GM21390 (cell line): ENCODE data around the gene TMOD3.
"Not testable (repeated sequence)": the region's sequence is repeated elsewhere in the genome, so short reads cannot be mapped to it uniquely, and the experiment has no call there.

Experiments used
- ATAC-seq: cut with Tn5 transposase; IDR thresholded peaks from one replicate; pipeline ENCODE4 v1.9.1; 2021; ENCODE audit not compliant: unreplicated experiment

TMOD3 gene

DNA sequence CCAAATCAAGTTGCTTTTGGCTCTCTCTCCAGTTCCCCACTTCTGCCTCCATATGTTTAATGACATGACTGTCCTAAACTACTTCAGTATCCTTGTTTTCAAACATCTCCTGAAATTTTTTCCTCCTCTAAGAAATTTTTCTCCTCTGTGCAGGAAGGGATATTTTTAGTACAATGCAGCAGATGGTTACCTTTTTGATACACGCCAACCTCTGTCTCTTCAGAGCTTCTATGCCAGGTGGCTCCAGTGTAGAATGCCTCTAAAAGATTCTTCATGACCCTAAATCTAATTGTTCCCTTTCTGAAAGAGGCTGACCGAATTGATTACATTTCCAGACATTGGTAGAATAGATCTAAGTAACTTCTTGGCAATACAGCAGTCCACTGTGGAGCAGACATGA, 33.7 kb downstream of the TMOD3 start:
- no peak for ATAC-seq

DNA sequence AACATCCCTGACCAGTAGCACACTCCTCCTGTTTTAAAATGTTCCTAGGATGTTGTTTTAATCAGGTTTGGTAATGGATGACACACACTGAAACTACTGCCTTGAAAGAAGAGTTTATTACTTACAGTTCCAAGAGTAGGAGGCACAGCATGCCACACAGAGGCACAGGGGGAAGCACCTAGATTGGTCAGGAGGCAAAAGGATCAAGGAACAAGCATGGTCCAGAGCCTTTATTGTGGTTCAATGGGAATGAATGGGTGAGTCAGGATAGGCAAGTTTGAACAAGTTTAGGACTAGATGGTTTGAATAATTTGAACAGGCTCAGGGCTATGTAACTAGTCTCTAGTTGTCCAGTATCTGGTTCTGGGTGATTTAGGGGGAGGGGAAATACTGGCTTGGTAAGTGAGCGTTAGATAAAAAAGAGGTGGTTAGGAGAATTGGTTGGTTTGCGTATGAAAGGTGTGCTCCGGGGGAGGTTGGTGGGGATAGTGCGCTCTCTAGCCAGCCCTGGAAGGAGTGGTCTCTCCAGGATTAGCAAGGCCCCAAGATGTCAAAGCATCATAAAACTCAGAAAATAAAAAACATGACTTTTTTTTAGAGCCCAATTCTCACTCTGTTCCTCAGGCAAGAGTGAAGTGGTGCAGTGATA, 35.1 kb downstream of the TMOD3 start:
- ATAC-seq: no peak

DNA sequence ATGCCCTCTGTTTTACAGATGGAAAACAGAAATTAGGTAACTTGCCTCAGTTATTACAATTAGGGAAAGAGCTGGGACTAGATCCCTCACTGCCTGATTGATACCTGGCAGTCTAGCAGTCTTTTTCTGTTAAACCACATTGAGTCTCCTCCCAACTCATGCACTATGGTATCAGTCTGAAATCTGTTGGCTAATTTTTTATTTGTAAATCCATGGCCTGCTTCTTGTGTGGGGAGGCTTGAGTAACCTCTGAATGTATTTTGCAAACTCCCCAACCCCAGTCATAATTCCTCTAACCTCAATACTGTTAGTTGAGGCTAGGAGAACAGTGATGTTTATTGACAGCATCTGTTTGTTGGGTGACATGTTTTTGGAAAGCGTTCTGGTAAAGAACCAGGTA, 35.9 kb downstream of the TMOD3 start:
- ATAC-seq: no peak

DNA sequence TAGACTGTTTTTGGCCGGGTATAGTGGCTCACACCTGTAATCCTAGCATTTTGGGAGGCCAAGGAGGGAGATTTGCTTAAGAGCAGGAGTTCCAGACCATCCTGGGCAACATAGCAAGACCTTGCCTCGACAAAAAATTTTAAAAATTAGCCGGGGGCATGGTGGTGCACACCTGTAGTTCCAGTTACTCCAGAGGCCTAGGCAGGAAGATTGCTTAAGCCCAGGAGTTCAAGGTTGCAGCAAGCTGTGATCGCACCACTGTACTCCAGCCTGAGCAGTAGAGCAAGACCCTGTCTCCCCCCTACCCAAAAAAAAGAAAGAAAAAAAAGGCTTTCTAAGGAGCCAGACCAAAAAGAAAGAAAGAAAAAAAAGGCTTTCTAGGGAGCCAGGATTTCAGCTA, 36.7 kb downstream of the TMOD3 start:
- ATAC-seq: no peak

DNA sequence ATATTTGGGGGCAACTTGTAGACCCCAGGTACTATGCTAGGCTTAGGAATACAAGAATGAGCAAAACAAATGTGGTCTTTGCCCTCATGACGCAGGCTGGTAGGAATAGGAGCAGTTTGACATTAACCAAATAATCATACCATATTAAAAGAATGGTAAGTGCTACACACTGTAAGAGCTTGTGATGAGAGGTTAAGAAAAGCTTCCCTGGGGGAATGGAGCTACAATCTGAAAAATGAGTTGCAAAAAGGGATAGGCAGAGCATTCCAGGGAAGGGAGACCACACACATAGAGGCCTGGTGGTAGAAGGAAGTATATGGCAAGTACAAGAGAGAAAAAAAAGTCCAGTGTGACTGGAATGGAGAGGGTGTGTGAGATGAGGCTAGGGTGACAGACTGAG, 37.3 kb downstream of the TMOD3 start:
- ATAC-seq: no peak

DNA sequence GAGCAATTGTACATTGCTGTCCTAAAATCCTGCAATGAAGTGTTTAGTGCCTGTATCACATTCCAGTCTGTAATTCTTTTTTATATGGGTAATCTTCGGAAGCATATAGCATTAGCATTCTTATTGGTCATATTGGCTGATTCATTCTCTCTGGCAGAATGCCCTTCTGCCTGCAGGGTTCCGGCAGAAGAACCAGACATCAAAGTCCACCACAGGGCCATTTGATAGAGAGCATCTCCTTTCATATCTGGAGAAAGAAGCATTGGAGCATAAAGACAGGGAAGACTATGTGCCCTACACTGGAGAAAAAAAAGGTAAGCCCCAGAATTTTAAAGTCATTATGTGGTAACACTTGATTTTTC, 39.6 kb downstream of the TMOD3 start:
- ATAC-seq: no peak

DNA sequence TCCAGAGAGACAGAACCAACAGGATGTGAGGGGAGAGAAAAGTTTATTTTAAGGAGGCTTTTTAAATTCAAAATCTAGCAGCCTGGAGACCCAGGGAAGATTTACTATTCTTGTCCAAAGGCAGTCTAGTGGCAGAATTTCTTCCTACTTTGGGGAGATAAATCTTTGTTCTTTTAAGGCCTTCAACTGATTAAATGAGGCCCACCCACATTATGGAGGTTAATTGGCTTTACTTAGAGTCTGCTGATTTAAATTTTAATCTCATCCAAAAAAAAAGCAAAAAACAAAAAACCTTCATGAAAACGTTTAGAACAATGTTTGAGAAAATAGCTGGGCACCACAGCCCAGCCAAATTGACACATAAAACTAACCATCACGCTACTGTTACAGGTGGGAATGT, 41.3 kb downstream of the TMOD3 start:
- ATAC-seq: no peak

DNA sequence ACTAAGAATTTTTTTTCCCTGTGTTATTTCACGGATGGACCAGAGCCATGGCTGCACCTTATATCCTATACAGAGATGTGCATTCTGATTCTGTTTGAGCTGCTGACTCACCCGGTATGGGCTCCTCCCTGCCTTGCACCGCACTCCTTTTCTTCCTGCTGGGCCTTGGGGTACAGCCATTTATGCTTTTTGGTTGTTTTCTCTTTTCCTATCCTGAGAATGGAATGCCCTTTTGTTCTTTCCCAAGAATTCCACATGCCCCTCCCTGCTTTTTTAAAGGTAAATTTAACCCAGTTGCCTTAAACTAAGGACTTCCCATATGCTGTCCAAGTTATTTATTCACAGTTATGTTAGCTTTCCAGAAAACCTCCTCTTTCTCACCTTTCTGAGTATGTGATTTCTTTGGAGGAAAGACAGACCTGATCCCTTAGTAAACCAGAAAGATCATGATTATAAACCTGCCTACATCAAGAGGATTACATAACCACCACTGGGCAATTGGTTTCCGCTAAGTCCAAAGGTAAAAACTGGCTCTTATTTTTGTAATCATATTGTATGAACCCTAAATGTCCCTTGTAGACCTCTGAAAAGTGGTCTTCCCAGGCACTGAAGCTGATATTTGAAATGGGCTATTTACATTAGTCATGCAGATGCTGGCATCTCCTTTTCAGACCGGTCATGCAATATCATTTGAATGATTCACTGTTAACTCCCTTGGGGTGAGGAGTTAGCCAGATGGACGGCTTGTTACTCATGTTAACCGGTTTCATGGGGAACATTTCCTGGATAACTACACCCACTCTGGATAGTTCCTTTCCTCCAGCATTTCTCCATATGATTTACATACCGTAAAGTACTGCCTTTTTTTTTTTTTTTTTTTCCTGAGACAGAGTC, 45.5 kb downstream of the TMOD3 start:
- ATAC-seq: no peak

DNA sequence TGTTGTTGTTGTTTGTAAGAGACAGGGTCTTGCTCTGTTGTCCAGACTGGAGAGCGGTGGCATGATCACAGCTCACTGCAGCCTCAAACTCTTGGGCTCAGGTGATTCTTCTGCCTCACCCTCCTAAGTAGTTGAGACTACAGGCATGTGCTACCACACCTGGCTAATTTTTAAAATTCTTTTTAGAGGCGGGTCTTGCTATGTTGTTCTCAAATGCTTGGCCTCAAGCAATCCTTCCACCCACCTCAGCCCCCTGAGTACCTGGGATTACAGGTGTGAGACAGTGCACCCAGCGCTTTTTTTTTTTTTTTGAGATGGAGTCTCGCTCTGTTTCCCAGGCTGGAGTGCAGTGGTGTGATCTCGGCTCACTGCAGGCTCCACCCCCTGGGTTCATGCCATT, 46.7 kb downstream of the TMOD3 start:
- no peak for ATAC-seq

DNA sequence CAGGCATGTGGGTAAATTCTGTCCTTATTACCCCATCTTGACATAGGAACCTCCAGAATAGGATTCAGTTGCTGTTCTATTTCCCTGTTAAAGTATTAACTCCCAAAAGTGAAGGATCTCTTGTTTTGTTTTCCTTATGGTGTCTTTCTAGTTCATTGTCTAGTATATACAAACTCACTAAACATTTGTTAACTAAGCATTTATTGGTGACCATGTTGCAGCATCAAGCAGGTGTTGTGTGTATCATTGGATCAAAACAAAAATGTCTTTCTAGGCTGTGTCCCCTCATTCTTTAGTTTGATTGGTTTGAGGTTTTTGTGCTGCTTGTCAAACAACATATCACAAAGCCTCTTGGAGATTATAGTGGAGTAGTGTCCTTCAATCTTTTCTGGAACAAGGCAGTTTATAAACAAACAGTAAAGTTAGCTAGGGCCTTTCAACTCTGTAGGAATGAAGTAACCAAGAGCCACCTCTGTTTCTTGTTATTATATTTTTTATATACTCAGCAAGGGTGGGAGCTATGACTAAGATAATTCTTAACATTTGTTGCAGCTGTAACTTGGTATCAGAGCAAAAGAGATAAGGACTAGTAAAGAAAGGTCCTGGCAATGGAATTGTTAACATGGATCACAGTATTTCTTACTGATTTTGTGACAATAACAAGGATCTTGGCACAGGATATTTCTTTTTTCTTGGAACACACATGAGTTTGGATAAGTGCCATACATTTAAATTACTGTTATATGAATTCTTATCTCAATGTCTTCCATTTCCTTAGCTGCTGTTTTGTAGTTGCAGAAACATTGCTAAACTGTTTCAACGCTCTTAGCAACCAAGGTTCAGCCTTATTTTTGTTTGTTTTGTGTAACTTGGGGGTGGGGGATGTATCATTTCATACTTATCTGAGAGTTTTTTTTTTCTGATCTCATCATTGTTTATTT, 49.3 kb downstream of the TMOD3 start:
- no peak for ATAC-seq

DNA sequence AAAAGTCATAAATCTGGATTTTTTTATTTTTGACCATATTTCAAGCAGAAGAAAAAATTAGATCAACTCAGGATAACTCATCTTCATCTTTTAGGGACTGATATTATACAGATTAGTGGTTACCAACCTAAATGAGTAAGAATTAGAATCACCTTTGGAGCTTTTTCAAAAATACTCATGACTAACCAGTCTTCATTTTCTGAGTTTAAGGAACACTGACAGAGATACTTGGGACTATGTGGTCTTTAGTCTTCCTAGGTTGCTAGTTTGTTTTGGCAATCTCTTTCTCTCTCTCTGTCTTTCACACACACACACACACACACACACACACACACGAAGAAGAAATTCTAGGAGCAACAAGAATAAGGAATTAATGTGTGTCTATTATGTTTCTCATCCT, 50.1 kb downstream of the TMOD3 start:
- no peak for ATAC-seq

DNA sequence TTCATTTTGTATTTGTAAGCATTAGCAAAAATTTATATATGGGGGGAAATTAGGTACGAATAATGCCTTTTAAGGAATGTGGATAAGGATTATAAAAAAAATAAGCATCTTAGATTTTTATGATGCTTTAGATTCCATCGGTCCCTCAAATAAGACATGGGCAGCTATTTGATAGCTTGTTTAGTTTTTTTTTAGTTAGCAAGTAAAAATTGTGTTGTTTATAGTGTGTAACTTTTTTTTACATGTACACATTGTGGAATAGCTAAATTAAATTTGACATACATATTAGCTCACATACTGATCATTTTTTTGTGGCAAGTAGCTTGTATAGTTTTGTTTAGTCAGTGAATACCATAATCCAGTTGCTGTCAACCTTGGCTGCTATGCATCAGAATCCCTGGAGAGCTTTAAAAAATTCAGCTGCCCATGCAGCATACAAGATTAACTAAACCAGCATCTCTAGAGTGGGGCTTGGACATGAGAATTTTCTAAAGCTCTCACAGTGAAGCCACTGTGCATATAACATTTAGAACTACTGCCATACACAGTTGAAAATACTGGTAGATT, 53.9 kb downstream of the TMOD3 start:
- no peak for ATAC-seq

DNA sequence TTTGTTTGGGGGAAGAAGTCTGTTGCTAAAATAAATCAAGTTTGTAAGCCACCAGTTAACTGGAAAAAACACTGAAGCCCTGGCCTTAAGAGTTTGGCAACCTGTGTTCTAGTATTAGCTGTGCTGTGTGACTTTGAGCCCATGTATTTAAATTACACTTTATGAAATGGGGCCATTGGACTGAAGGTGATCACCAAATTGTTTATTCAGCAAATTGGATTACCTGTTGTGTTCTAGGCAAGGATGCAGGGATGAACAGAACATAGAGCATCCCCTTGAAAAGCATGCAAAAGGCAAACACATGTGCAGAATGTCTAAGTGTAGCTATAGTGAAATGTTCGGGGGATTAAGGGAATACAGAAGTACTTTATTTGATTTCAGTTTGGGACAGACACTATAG, 54.6 kb downstream of the TMOD3 start:
- ATAC-seq: no peak

DNA sequence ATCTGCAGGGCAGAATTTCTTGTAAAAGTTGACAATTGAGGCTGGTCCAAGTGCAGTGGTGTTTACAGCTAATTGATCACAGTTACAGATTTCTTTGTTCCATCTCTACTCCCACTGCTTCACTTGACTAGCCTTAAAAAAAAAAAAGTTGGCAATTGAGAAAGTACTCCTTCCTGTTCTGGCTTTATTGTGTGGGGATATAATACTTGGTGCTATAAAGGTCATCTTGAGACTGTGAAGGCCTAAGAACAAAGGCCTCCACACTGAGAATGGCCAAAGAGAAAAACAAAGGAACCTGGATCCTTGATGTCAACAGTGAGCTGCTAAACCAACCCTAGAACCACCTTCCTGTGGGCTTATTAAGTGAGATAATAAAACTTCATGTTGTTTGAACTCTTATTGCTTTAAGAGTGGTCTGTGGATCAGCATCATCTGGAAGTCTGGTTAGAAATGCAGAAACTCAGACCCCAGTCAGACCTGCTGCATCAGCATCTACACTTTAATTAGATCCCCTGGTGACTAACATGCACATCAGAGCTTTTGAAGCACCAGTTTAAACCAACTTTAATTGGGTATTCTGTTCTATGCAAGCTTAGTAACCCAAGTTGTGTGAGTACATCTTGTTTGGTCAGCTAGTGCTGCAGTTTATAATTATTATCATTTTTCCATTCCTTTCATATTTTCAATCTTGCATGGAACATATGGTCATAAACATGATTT, 55.2 kb downstream of the TMOD3 start:
- no peak for ATAC-seq

DNA sequence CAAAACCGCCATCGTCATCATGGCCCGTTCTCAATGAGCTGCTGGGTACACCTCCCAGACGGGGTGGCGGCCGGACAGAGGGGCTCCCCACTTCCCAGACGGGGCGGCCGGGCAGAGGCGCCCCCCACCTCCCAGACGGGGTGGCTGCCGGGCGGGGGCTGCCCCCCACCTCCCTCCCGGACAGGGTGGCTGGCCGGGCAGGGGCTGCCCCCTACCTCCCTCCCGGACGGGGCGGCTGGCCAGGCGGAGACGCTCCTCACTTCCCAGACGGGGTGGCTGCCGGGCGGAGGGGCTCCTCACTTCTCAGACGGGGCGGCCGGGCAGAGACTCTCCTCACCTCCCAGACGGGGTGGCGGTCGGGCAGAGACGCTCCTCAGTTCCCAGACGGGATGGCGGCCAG, 56.3 kb downstream of the TMOD3 start:
- not testable (repeated sequence) for ATAC-seq

DNA sequence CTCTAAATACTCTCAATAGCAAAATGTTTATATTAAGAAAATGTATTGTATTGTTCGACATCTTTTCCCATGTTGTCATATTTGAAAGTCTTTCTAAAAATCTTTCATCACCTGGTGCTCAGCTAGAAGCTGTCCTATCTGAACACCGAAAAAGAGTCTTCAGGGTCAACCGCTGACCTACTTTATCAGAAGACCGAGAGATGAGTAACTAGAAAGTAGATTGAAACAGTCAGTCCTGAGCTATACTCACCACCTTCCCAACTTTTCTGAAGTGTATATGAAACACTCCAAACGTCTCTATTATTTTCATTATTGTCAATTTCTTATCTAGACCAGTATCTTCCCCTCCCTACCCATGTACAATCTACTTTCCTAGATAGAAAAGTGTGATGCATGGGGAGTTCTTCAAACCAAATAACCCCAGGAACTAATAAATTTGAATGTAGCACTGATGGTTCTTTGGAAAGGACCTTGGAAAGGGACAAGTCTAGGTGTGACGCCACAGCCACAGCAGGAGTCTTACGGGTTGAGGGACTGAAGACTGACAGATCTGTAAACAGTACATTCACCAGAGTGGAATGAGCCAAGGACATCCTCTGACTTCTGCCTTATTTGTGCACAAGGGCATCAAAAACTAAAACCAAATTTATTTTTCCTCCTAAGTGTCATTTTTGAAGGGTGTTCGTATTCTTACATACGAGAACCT, 58.6 kb downstream of the TMOD3 start:
- ATAC-seq: no peak

DNA sequence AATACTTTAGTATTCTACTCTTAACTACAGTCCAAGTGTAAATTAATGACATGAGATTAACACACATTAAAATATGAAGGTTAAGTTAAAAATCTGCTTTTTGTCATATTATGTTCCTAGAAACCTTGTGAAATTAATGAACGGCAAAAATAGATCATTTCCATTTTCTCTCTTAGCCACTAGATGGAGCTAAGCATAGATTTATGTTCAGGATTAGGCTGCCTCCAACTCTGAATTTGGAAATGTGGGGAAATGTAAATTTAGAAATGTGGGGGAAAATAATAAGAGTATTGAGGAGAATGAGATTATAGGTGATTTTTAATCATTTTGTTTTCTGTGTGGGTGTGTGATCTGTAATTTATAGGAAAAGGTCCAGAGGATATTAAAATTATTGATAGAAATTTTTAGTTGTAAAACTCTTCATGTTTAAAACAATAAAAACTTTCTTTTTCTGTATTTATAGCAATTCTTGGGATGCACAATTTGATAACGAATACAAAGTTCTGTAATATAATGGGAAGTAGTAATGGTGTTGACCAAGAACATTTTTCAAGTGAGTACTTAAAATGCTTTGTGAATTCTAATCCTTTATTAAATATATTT, 59.2 kb downstream of the TMOD3 start:
- no peak for ATAC-seq

DNA sequence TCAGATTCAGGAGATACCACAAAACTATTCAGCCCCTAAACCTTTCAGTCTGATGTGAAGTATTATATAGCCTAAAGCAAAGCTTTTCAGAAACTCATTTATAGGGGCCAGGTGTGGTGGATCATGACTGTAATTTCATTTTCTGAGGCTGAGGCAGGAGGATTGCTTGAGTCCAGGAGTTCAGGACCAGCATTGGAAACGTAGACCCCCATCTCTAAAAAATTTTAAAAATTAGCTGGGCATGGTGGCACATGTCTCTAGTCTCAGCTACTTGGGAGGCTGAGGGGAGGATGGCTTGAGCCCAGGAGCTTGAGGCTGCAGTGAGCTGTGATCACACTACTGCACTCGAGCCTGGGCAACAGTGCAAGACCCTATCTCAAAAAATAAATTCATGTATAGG, 60.0 kb downstream of the TMOD3 start:
- ATAC-seq: no peak

DNA sequence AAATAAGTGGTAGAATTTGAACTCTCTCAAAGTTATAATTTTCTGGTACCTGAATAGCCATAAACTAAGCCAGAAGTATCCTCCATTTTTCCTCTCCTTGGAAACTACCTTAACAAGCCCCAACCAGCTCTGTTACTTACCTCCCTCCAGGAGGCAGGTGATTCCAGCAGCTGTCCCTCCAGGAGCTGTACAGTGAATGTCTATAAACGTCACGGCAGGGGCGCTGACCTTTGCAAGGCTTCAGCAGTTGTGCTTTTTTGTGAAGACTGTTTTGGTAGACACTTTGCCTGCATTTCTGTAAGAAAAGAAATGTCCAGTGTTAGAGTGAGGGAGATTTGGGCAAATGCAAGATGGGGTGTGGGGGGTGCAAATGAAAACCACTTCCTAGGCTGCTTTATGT, 75.0 kb downstream of the TMOD3 start:
- no peak for ATAC-seq

DNA sequence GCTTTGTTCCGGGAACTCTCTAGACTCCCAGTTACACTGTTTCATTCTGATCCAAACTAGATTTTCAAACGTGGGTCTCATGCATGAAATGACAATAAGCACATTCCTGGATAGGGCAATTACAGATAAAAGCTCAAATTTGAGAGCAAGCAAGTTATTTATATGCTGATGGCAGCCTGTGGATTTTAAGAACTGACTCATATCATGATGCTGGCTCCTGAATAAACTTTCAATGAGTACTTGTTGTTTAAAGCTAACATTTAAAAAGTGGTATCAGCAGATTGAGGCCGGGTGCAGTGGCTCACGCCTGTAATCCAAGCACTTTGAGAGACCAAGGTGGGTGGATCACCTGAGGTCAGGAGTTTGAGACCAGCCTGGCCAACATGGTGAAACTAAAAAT, 75.5 kb downstream of the TMOD3 start:
- no peak for ATAC-seq
